Measurements from ENCODE around the gene ARVCF. TPM values are rescaled to one million over a fixed set of nuclear protein-coding genes. Genes with fewer than 3 reads are reported as not detected.

ARVCF gene
- total RNA-seq, 4 donors from 2014 or later, result 6.5 to 20.0 (median 9.3) TPM

GRCh38 chr22:20056696-20057386 is 40.2 kb upstream of the ARVCF start:
- TF ChIP-seq CTCF (IDR thresholded peaks at IDR 0.05), result no peak
- ATAC-seq (ENCODE audit: low FRiP score) (no peak), DNase-seq (ENCODE audit: low spot score) (no peak)

- TF ChIP-seq CTCF (IDR thresholded peaks at IDR 0.05), result no peak
- ATAC-seq (ENCODE audit: low FRiP score) (no peak), DNase-seq (ENCODE audit: low spot score) (no peak)
Measured at GRCh38 chr22:20056161-20056560, 39.5 kb upstream of the ARVCF start.

GRCh38 chr22:20055654-20056053 is 39.0 kb upstream of the ARVCF start:
- ATAC-seq (ENCODE audit: low FRiP score), result no peak
- no peak for TF ChIP-seq CTCF (IDR thresholded peaks at IDR 0.05)

GRCh38 chr22:20055144-20055543 is 38.5 kb upstream of the ARVCF start:
- no peak for TF ChIP-seq CTCF (IDR thresholded peaks at IDR 0.05)
- DNase-seq (ENCODE audit: low spot score), result no peak
- ATAC-seq (ENCODE audit: low FRiP score), result no peak

More at GRCh38 chr22:20055654-20056053, 39.0 kb upstream of the ARVCF start:
- DNase-seq (ENCODE audit: low spot score), result no peak

- no peak for ATAC-seq (ENCODE audit: low FRiP score)
- no peak for TF ChIP-seq CTCF (IDR thresholded peaks at IDR 0.05)
Measured at GRCh38 chr22:20054485-20054884, 37.9 kb upstream of the ARVCF start.

GRCh38 chr22:20054034-20054427 is 37.4 kb upstream of the ARVCF start:
- no peak for ATAC-seq (ENCODE audit: low FRiP score)
- no peak for TF ChIP-seq CTCF (IDR thresholded peaks at IDR 0.05)
- no peak for DNase-seq (ENCODE audit: low spot score)

More at GRCh38 chr22:20054485-20054884, 37.9 kb upstream of the ARVCF start:
- DNase-seq (ENCODE audit: low spot score), result no peak

GRCh38 chr22:20053407-20054033 is 36.9 kb upstream of the ARVCF start:
- ATAC-seq (ENCODE audit: low FRiP score), result no peak
- TF ChIP-seq CTCF (IDR thresholded peaks at IDR 0.05), result no peak
- no peak for DNase-seq (ENCODE audit: low spot score)
